GM13976 (cell line): Measurements from ENCODE around the gene ARMS2.

Experiments
- DNase-seq: peaks from one replicate; pipeline ENCODE4 v3.0.0; 2012; ENCODE audit warnings: low spot score
- CTCF ChIP-seq: IDR thresholded peaks from 2 replicates; pipeline ENCODE4 v1.5.1; 2012; ENCODE audit warnings: borderline replicate concordance, mild to moderate bottlenecking; ENCODE audit not compliant: insufficient read depth; ENCODE audit errors: extremely low read depth, missing control alignments, control extremely low read depth
- in situ Hi-C: fragments of 300-500 bp; cut with MboI; formaldehyde crosslinking; loops from one replicate; pipeline ENCODE4 v1.12.0; 2022; ENCODE audit warnings: low sequenced_read_pairs, mixed read lengths, inconsistent platforms; ENCODE audit not compliant: unreplicated experiment

Gene ARMS2

GRCh38 chr10:122463466-122464249 is 9.2 kb downstream of the ARMS2 start:
- no peak for TF ChIP-seq CTCF
- in situ Hi-C loops = no loop called here
- no peak for DNase-seq

GRCh38 chr10:122464250-122464510 is 9.7 kb downstream of the ARMS2 start:
- in situ Hi-C loops = no loop called here
- no peak for DNase-seq
- TF ChIP-seq CTCF = no peak

- DNase-seq = no peak
- TF ChIP-seq CTCF = no peak
- in situ Hi-C loops = no loop called here
These were observed 10.1 kb downstream of the ARMS2 start for GRCh38 chr10:122464586-122464985.

GRCh38 chr10:122465401-122466040 is 11.1 kb downstream of the ARMS2 start:
- in situ Hi-C loops = no loop called here
- DNase-seq = no peak
- no peak for TF ChIP-seq CTCF

- DNase-seq = no peak
- no peak for TF ChIP-seq CTCF
- in situ Hi-C loops = no loop called here
These were observed 12.5 kb downstream of the ARMS2 start for GRCh38 chr10:122466951-122467381.

- no peak for TF ChIP-seq CTCF
- in situ Hi-C loops = no loop called here
- DNase-seq = no peak
These were observed 13.2 kb downstream of the ARMS2 start for GRCh38 chr10:122467701-122468100.

GRCh38 chr10:122468307-122468925 is 14.0 kb downstream of the ARMS2 start:
- DNase-seq = no peak
- in situ Hi-C loops = no loop called here
- no peak for TF ChIP-seq CTCF
